Large intestine (tissue), 3 donors: ENCODE results near the gene SUSD6. TPM values are rescaled to one million over a fixed set of nuclear protein-coding genes. Genes with fewer than 3 reads are reported as not detected.
A peak's percentile ranks its signal among the peaks of the same experiment; 100 is the strongest.

ENCODE experiments used
- DNase-seq, 2 donors: peaks; one replicate each; pipeline versions ENCODE4 v3.0.0 to v3.0.0-alpha.2; 2013
- H3K27ac ChIP-seq: one replicate; pipeline ENCODE4 v1.5.1; 2013; ENCODE audit warnings: low read length
- H3K27me3 ChIP-seq: 2 replicates; pipeline ENCODE4 v1.6.1; 2013; ENCODE audit warnings: low read length; ENCODE audit not compliant: control insufficient read depth, insufficient read depth
- H3K36me3 ChIP-seq: 2 replicates; pipeline ENCODE4 v1.6.1; 2013; ENCODE audit warnings: low read length; ENCODE audit not compliant: control insufficient read depth, insufficient read depth
- H3K4me1 ChIP-seq: one replicate; pipeline ENCODE4 v1.6.1; 2013; ENCODE audit warnings: low read length; ENCODE audit not compliant: control insufficient read depth, insufficient read depth
- H3K4me3 ChIP-seq: one replicate; pipeline ENCODE4 v1.5.1; 2013; ENCODE audit warnings: low read length
- H3K9me3 ChIP-seq: one replicate; pipeline ENCODE4 v1.6.1; 2013; ENCODE audit warnings: mild to moderate bottlenecking, low read depth, low read length, moderate library complexity; ENCODE audit not compliant: control insufficient read depth
- WGBS: methylation state at CpG from one replicate; pipeline ENCODE4 v1.1.5; 2013; ENCODE audit warnings: low lambda C conversion rate; ENCODE audit not compliant: insufficient coverage; 5-methylcytosine and 5-hydroxymethylcytosine counted together
- polyA plus RNA-seq: library from polyadenylated mRNA; unstranded; fragments of 120-200 nt; gene quantifications from one replicate; pipeline ENCODE4 v1.2.1, GENCODE V29; 2013

The SUSD6 gene
- polyA plus RNA-seq, 1 donor: 40.4 TPM

GRCh38 chr14:69573831-69574262 is 37.5 kb upstream of the SUSD6 start:
- H3K9me3 ChIP-seq: peaks cover 20% of the 10 kb centered on the region
- no peak overlapping the region for H3K27ac ChIP-seq
- no peaks in the 10 kb centered on the region for H3K36me3 ChIP-seq
- no peak for DNase-seq
- WGBS: 0% methylated on average over 3 of the region's 15 CpGs
- no peak overlapping the region for H3K4me3 ChIP-seq
- H3K27me3 ChIP-seq: peaks cover 80% of the 10 kb centered on the region
- peaks cover 4% of the 10 kb centered on the region for H3K4me1 ChIP-seq

GRCh38 chr14:69574263-69574953 is 37.0 kb upstream of the SUSD6 start, which contains the start of gene CCDC177:
Gene CCDC177 (minus strand): TSS chr14:69574871. CDS start chr14:69573622, 1,249 bp downstream.
- H3K36me3 ChIP-seq: no peaks in the 10 kb centered on the region
- H3K27ac ChIP-seq: no peak within 1 kb of the TSS
- peaks cover 20% of the 10 kb centered on the region for H3K9me3 ChIP-seq
- peaks cover 5% of the 10 kb centered on the region for H3K4me1 ChIP-seq
- H3K27me3 ChIP-seq: peaks cover 75% of the 10 kb centered on the region
- DNase-seq: peak in 1 of 2 donors; percentile 39
- no peak within 1 kb of the TSS for H3K4me3 ChIP-seq
- WGBS: no CpG with 5 or more reads among the region's 52 CpGs

- 17% methylated on average over 2 of the region's 5 CpGs for WGBS
- Histone ChIP-seq H3K36me3 (no peaks in the 10 kb centered on the region), H3K4me1 (peaks cover 9% of the 10 kb centered on the region), H3K9me3 (peaks cover 20% of the 10 kb centered on the region), H3K27ac (no peak overlapping the region), H3K4me3 (no peak overlapping the region), H3K27me3 (peaks cover 70% of the 10 kb centered on the region)
- DNase-seq: no peak
Observed at GRCh38 chr14:69574954-69575295, 36.5 kb upstream of the SUSD6 start.

- Histone ChIP-seq H3K27ac (peak overlapping the region; percentile 63), H3K4me1 (peaks cover 11% of the 10 kb centered on the region), H3K4me3 (no peak overlapping the region), H3K9me3 (peaks cover 1% of the 10 kb centered on the region), H3K36me3 (no peaks in the 10 kb centered on the region), H3K27me3 (peaks cover 29% of the 10 kb centered on the region)
- no peak for DNase-seq
- WGBS: no CpG with 5 or more reads among the region's 2 CpGs
Observed at GRCh38 chr14:69579476-69579875, 31.9 kb upstream of the SUSD6 start.

GRCh38 chr14:69580009-69580577 is 31.3 kb upstream of the SUSD6 start:
- no peaks in the 10 kb centered on the region for H3K36me3 ChIP-seq
- WGBS: no CpG with 5 or more reads among the region's 7 CpGs
- H3K27ac ChIP-seq: peak overlapping the region; percentile 63
- peaks cover 24% of the 10 kb centered on the region for H3K27me3 ChIP-seq
- peaks cover 9% of the 10 kb centered on the region for H3K4me1 ChIP-seq
- peak; percentile 92 to 95 for DNase-seq
- no peak overlapping the region for H3K4me3 ChIP-seq
- H3K9me3 ChIP-seq: no peaks in the 10 kb centered on the region

GRCh38 chr14:69581316-69581935 is 30.0 kb upstream of the SUSD6 start:
- peaks cover 11% of the 10 kb centered on the region for H3K27me3 ChIP-seq
- no peak overlapping the region for H3K27ac ChIP-seq
- H3K4me3 ChIP-seq: no peak overlapping the region
- H3K9me3 ChIP-seq: no peaks in the 10 kb centered on the region
- H3K36me3 ChIP-seq: no peaks in the 10 kb centered on the region
- no peak for DNase-seq
- peaks cover 9% of the 10 kb centered on the region for H3K4me1 ChIP-seq
- WGBS: no CpG with 5 or more reads among the region's 7 CpGs

GRCh38 chr14:69582212-69582611 is 29.2 kb upstream of the SUSD6 start:
- H3K27ac ChIP-seq: no peak overlapping the region
- H3K4me1 ChIP-seq: peaks cover 9% of the 10 kb centered on the region
- H3K9me3 ChIP-seq: no peaks in the 10 kb centered on the region
- H3K4me3 ChIP-seq: no peak overlapping the region
- no peak for DNase-seq
- peaks cover 3% of the 10 kb centered on the region for H3K27me3 ChIP-seq
- no peaks in the 10 kb centered on the region for H3K36me3 ChIP-seq
- no CpG with 5 or more reads among the region's 1 CpG for WGBS

- Histone ChIP-seq H3K4me3 (no peak overlapping the region), H3K27ac (no peak overlapping the region), H3K27me3 (no peaks in the 10 kb centered on the region), H3K36me3 (no peaks in the 10 kb centered on the region), H3K9me3 (no peaks in the 10 kb centered on the region), H3K4me1 (peaks cover 9% of the 10 kb centered on the region)
- no peak for DNase-seq
- WGBS: 84% methylated on average over 2 of the region's 4 CpGs
Observed at GRCh38 chr14:69582829-69583228, 28.6 kb upstream of the SUSD6 start.

GRCh38 chr14:69584389-69584788 is 27.0 kb upstream of the SUSD6 start:
- H3K4me3 ChIP-seq: no peak overlapping the region
- 100% methylated on average over 1 of the region's 1 CpG for WGBS

GRCh38 chr14:69586404-69586803 is 25.0 kb upstream of the SUSD6 start:
- no CpG with 5 or more reads among the region's 4 CpGs for WGBS
- no peaks in the 10 kb centered on the region for H3K9me3 ChIP-seq

More at GRCh38 chr14:69584389-69584788, 27.0 kb upstream of the SUSD6 start:
- Histone ChIP-seq H3K27me3 (no peaks in the 10 kb centered on the region), H3K36me3 (no peaks in the 10 kb centered on the region), H3K9me3 (no peaks in the 10 kb centered on the region), H3K27ac (no peak overlapping the region), H3K4me1 (peaks cover 8% of the 10 kb centered on the region)
- DNase-seq: no peak

More at GRCh38 chr14:69586404-69586803, 25.0 kb upstream of the SUSD6 start:
- H3K27me3 ChIP-seq: no peaks in the 10 kb centered on the region
- no peaks in the 10 kb centered on the region for H3K4me1 ChIP-seq
- H3K27ac ChIP-seq: no peak overlapping the region
- no peaks in the 10 kb centered on the region for H3K36me3 ChIP-seq
- no peak for DNase-seq
- no peak overlapping the region for H3K4me3 ChIP-seq
